ENCODE results near the gene ZNF274.

DNA sequence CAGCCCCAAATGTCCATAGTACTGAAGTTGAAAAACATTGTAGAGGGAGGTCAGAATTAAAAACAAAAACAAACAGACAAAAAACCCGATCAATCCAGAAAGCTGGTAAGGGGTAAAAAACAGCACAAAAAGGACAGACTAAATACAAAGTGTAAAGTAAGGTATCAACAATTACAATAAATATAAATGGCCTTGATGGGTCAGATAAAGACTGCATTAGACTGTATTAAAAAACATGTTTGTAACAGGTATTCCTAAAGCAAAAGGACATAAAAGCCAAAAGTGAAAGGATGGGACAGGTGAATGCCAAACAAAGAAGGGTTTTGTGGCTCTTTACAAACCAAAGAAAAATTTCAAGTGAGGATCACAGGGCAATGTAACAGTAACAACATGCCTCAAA lies 48.6 kb upstream of the ZNF274 start:
- TF ChIP-seq, protein P1, sequence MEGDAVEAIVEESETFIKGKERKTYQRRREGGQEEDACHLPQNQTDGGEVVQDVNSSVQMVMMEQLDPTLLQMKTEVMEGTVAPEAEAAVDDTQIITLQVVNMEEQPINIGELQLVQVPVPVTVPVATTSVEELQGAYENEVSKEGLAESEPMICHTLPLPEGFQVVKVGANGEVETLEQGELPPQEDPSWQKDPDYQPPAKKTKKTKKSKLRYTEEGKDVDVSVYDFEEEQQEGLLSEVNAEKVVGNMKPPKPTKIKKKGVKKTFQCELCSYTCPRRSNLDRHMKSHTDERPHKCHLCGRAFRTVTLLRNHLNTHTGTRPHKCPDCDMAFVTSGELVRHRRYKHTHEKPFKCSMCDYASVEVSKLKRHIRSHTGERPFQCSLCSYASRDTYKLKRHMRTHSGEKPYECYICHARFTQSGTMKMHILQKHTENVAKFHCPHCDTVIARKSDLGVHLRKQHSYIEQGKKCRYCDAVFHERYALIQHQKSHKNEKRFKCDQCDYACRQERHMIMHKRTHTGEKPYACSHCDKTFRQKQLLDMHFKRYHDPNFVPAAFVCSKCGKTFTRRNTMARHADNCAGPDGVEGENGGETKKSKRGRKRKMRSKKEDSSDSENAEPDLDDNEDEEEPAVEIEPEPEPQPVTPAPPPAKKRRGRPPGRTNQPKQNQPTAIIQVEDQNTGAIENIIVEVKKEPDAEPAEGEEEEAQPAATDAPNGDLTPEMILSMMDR (IDR thresholded peaks at IDR 0.05; ENCODE audit: borderline replicate concordance, extremely low read depth, low read length, poor library complexity, severe bottlenecking), result no peak
- no peak for TF ChIP-seq EZH2 (IDR thresholded peaks at IDR 0.05; ENCODE audit: borderline replicate concordance, low read depth, low read length, severe bottlenecking)
